Measurements from ENCODE around the gene ARHGAP15. TPM values are rescaled to one million over a fixed set of nuclear protein-coding genes. Genes with fewer than 3 reads are reported as not detected.

The ARHGAP15 gene
- total RNA-seq, 2 donors from 2014 or later, result 0.86 TPM; not detected in 1

DNA sequence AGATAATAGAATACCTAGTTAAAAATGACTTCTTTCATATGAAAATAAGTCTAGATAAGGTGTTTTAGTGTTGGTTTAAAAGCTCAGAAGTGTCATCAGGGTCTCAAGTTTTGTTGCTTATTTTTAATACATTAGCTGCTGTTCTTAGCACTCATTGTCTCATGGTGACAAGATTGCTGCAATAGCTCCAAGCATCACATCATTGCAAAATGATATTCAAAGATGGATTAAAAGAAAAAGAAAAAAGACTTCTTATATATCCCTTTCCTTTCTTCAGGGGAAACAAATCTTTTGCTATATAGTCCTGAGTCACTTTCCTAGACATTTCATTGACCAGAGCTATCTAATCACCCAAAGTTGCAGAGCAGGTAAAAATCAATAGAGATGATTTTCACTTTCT, 386.1 kb downstream of the ARHGAP15 start:
- Mint-ChIP-seq H3K9me3 (no peaks in the 10 kb centered on the region), H3K36me3 (ENCODE audit: low read depth) (no peaks in the 10 kb centered on the region), H3K4me3 (no peak overlapping the region), H3K4me1 (no peaks in the 10 kb centered on the region), H3K27ac (no peak overlapping the region), H3K27me3 (ENCODE audit: insufficient read depth) (no peaks in the 10 kb centered on the region)
- TF ChIP-seq, protein P1, sequence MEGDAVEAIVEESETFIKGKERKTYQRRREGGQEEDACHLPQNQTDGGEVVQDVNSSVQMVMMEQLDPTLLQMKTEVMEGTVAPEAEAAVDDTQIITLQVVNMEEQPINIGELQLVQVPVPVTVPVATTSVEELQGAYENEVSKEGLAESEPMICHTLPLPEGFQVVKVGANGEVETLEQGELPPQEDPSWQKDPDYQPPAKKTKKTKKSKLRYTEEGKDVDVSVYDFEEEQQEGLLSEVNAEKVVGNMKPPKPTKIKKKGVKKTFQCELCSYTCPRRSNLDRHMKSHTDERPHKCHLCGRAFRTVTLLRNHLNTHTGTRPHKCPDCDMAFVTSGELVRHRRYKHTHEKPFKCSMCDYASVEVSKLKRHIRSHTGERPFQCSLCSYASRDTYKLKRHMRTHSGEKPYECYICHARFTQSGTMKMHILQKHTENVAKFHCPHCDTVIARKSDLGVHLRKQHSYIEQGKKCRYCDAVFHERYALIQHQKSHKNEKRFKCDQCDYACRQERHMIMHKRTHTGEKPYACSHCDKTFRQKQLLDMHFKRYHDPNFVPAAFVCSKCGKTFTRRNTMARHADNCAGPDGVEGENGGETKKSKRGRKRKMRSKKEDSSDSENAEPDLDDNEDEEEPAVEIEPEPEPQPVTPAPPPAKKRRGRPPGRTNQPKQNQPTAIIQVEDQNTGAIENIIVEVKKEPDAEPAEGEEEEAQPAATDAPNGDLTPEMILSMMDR (conservative IDR thresholded peaks at IDR 0.05), result no peak
- no peak overlapping the region for H3K27ac ChIP-seq (ENCODE audit: low read depth, low read length)
- no peak overlapping the region for H3K4me3 ChIP-seq (ENCODE audit: low read length)
- no peak for DNase-seq
- H3K36me3 ChIP-seq (ENCODE audit: control insufficient read depth, insufficient read depth, low read length), result no peaks in the 10 kb centered on the region
- H3K9me3 ChIP-seq (ENCODE audit: control insufficient read depth, low read length), result no peaks in the 10 kb centered on the region
- no peak overlapping the region for H3K9ac ChIP-seq (ENCODE audit: extremely low read depth, low read length, poor library complexity, severe bottlenecking)
- no peaks in the 10 kb centered on the region for H3K27me3 ChIP-seq (ENCODE audit: control insufficient read depth, insufficient read depth, low read length, poor library complexity, severe bottlenecking)
- peaks cover 2% of the 10 kb centered on the region for H3K4me1 ChIP-seq (ENCODE audit: control insufficient read depth, insufficient read depth, low read length)

DNA sequence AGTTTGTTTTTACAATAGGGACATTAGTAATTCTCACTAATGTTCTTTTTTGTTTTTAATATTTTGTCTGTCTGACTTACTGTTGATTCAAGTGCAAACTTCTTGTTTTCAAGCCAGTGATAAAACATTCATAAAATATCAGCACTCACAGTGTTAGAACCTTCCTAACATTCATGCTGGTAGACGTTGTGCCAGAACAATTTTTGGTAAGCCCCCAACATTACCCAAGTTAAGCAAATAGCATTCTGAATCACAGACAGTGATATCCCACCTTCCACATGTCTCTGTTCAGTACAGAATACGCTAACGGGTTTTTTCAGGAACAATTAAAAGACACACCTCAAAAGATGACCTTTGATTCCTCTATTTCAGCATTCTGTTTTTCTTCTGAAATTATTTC, 390.3 kb downstream of the ARHGAP15 start:
- Histone ChIP-seq H3K9me3 (ENCODE audit: control insufficient read depth, low read length) (no peaks in the 10 kb centered on the region), H3K27me3 (ENCODE audit: control insufficient read depth, insufficient read depth, low read length, poor library complexity, severe bottlenecking) (no peaks in the 10 kb centered on the region), H3K4me3 (ENCODE audit: low read length) (no peak overlapping the region), H3K36me3 (ENCODE audit: control insufficient read depth, insufficient read depth, low read length) (no peaks in the 10 kb centered on the region), H3K4me1 (ENCODE audit: control insufficient read depth, insufficient read depth, low read length) (peaks cover 2% of the 10 kb centered on the region), H3K9ac (ENCODE audit: extremely low read depth, low read length, poor library complexity, severe bottlenecking) (no peak overlapping the region), H3K27ac (ENCODE audit: low read depth, low read length) (no peak overlapping the region)
- Mint-ChIP-seq H3K27ac (no peak overlapping the region), H3K36me3 (ENCODE audit: low read depth) (no peaks in the 10 kb centered on the region), H3K27me3 (ENCODE audit: insufficient read depth) (no peaks in the 10 kb centered on the region), H3K9me3 (no peaks in the 10 kb centered on the region), H3K4me1 (no peaks in the 10 kb centered on the region), H3K4me3 (no peak overlapping the region)
- WGBS, 2 experiments (ENCODE audit: insufficient coverage in 1 of 2, insufficient read length in 1 of 2), result 80 to 90% methylated on average over 1 to 3 of the region's 3 CpGs
- TF ChIP-seq, protein P1 (conservative IDR thresholded peaks at IDR 0.05), result no peak
- DNase-seq, result no peak

DNA sequence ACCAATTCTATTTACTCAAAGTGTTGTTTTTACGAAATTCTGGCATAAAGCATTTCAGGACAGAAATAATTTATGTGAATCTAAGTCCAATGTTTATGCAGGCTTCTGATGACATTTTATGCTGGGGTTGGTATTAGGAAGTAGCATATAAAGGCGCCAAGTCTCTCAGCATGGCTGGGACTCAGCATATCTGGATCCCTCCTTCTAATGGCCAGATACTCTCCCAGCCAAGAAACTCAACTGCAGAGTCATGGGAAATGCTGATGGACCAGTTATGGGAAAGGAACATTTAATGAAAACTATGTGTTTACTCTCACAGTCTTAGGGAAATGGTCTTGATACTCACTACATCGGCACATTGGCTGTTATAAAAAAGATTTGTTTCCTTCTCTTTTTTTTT, 392.2 kb downstream of the ARHGAP15 start:
- DNase-seq, result no peak
- TF ChIP-seq, protein P1 (conservative IDR thresholded peaks at IDR 0.05), result no peak
- H3K36me3 ChIP-seq (ENCODE audit: control insufficient read depth, insufficient read depth, low read length), result no peaks in the 10 kb centered on the region
- H3K27ac ChIP-seq (ENCODE audit: low read depth, low read length), result no peak overlapping the region
- H3K9me3 ChIP-seq (ENCODE audit: control insufficient read depth, low read length), result no peaks in the 10 kb centered on the region
- peaks cover 7% of the 10 kb centered on the region for H3K4me1 Mint-ChIP-seq
- no peaks in the 10 kb centered on the region for H3K27me3 Mint-ChIP-seq (ENCODE audit: insufficient read depth)
- no peaks in the 10 kb centered on the region for H3K27me3 ChIP-seq (ENCODE audit: control insufficient read depth, insufficient read depth, low read length, poor library complexity, severe bottlenecking)
- WGBS, 2 experiments (ENCODE audit: insufficient coverage in 1 of 2, insufficient read length in 1 of 2), result 86% methylated on average over 2 of the region's 3 CpGs; no CpG with 5 or more reads in 1 of the 2 experiments
- H3K4me1 ChIP-seq (ENCODE audit: control insufficient read depth, insufficient read depth, low read length), result peaks cover 2% of the 10 kb centered on the region
- no peak overlapping the region for H3K27ac Mint-ChIP-seq
- no peaks in the 10 kb centered on the region for H3K36me3 Mint-ChIP-seq (ENCODE audit: low read depth)
- no peak overlapping the region for H3K9ac ChIP-seq (ENCODE audit: extremely low read depth, low read length, poor library complexity, severe bottlenecking)
- H3K4me3 ChIP-seq (ENCODE audit: low read length), result no peak overlapping the region
- H3K9me3 Mint-ChIP-seq, result no peaks in the 10 kb centered on the region
- no peak overlapping the region for H3K4me3 Mint-ChIP-seq
